Measurements from ENCODE around the gene C4orf50. TPM values are rescaled to one million over a fixed set of nuclear protein-coding genes. Genes with fewer than 3 reads are reported as not detected.

Gene C4orf50
- total and polyA plus RNA-seq, 12 donors, result 0.08 to 1.4 (median 0.56) TPM; not detected in 4

DNA sequence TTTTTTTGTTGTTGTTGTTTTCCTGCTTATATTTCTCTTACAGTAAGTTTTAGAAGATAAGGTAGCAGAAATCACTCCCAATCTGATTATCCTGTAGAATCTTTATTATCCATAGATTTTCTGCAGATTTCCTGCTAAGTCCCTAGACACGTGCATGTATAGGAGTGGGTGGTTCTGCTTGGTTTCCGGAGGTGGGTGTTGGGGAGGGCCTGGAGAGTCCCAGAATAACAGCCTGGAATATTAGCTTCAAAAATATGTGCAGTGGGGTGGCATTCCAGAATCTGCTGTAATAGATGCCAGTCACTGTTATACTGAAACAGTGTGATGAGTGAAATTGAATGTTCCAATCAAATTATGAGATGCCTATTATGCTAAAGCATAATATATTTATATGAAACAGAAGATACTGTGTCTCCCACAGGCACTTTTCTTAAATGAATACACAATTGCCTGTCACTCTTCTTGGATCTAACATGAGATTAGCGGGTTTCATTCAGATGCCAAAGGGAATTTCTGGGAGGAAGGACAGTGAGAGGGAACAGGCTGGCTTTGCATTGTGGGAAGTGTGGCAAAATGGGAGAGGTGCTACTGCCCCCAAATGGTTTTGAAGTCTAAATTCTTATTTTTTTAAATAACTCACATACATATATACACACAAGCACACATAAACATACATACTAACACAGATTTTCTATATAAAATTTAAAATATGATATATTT is 37.6 kb downstream of the C4orf50 start:
- WGBS, 4 donors, result 40 to 64% (median 56%) methylated on average over 3 of the region's 3 CpGs
- Histone ChIP-seq H3K9me3 (replicated peaks in 1 of 3) (peaks cover 0 to 3% (median 0%) of the 10 kb centered on the region in 3 donors), H3K27me3 (no peaks in the 10 kb centered on the region), H3K27ac (no peak overlapping the region), H3K4me3 (no peak overlapping the region), H3K4me1 (replicated peaks in 1 of 2) (no peaks in the 10 kb centered on the region), H3K36me3 (replicated peaks in 1 of 2) (no peaks in the 10 kb centered on the region)
- DNase-seq, result no peak
- TF ChIP-seq, protein P1, sequence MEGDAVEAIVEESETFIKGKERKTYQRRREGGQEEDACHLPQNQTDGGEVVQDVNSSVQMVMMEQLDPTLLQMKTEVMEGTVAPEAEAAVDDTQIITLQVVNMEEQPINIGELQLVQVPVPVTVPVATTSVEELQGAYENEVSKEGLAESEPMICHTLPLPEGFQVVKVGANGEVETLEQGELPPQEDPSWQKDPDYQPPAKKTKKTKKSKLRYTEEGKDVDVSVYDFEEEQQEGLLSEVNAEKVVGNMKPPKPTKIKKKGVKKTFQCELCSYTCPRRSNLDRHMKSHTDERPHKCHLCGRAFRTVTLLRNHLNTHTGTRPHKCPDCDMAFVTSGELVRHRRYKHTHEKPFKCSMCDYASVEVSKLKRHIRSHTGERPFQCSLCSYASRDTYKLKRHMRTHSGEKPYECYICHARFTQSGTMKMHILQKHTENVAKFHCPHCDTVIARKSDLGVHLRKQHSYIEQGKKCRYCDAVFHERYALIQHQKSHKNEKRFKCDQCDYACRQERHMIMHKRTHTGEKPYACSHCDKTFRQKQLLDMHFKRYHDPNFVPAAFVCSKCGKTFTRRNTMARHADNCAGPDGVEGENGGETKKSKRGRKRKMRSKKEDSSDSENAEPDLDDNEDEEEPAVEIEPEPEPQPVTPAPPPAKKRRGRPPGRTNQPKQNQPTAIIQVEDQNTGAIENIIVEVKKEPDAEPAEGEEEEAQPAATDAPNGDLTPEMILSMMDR (IDR thresholded peaks at IDR 0.05), result no peak
- no peak for TF ChIP-seq POLR2A (IDR thresholded peaks at IDR 0.05)
- intact Hi-C loops (cut with DNase I), result no loop called here

DNA sequence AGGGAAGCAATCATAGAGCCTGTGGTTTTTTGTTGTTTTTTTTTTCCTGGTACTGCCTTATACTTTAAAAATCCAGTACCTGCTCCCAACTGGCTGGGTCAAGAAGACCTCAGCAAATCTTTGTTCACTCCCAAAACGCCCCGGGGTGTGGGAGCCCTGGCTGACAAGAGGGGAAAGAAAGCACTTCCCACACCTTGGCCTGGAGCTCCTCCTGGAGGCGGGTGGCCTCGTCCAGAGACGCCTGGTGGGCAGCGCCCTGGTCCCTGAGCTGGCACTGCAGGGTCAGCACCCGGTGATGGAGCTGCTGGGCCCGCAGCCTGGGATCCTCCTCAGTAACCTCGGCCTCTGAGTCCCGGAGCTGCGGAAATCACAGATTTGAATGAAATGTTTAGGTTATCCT is 38.2 kb downstream of the C4orf50 start:
- intact Hi-C loops (cut with DNase I), result no loop called here
- DNase-seq, result peak in 1 of 7 donors; percentile 53
- 18 to 24% (median 19%) methylated on average over 11 of the region's 11 CpGs for WGBS, 4 donors
- H3K27ac ChIP-seq, result no peak overlapping the region
- no peak overlapping the region for H3K4me3 ChIP-seq
- H3K36me3 ChIP-seq (replicated peaks in 1 of 2), result no peaks in the 10 kb centered on the region
- H3K4me1 ChIP-seq (replicated peaks in 1 of 2), result no peaks in the 10 kb centered on the region
- peaks cover 0 to 3% (median 0%) of the 10 kb centered on the region in 3 donors for H3K9me3 ChIP-seq (replicated peaks in 1 of 3)
- TF ChIP-seq POLR2A (IDR thresholded peaks at IDR 0.05), result no peak
- TF ChIP-seq, protein P1 (IDR thresholded peaks at IDR 0.05), result peak in 2 of 6 experiments; percentile 23 to 35
- no peaks in the 10 kb centered on the region for H3K27me3 ChIP-seq

DNA sequence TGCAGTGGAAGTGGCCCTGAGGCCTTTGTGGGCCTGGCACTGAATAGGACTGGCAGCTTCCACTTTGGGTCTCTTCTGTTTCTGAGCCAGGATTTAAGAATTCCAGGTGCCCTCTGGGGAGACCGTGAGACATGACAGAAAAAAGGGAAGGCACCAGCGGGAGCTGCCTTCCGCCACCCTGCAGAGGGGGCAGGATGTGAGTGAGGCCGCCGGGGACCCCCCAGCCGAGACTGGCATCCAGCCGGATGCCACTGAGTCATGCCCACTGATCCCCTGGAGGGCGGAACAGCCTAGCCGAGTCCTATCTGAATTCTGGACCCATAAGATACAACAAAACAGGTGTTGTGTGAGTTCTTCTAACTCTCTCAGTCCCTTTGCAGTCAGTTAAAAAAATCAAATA is 41.3 kb downstream of the C4orf50 start:
- no peaks in the 10 kb centered on the region for H3K4me1 ChIP-seq (replicated peaks in 1 of 2)
- peaks cover 6% of the 10 kb centered on the region for H3K27me3 ChIP-seq
- H3K9me3 ChIP-seq (replicated peaks in 1 of 3), result no peaks in the 10 kb centered on the region
- no peak overlapping the region for H3K4me3 ChIP-seq
- no peak for DNase-seq
- WGBS, 4 donors, result 79 to 85% (median 81%) methylated on average over 6 to 9 of the region's 9 CpGs
- no peaks in the 10 kb centered on the region for H3K36me3 ChIP-seq (replicated peaks in 1 of 2)
- intact Hi-C loops (cut with DNase I), result no loop called here
- no peak for TF ChIP-seq POLR2A (IDR thresholded peaks at IDR 0.05)
- TF ChIP-seq, protein P1 (IDR thresholded peaks at IDR 0.05), result no peak
- no peak overlapping the region for H3K27ac ChIP-seq

DNA sequence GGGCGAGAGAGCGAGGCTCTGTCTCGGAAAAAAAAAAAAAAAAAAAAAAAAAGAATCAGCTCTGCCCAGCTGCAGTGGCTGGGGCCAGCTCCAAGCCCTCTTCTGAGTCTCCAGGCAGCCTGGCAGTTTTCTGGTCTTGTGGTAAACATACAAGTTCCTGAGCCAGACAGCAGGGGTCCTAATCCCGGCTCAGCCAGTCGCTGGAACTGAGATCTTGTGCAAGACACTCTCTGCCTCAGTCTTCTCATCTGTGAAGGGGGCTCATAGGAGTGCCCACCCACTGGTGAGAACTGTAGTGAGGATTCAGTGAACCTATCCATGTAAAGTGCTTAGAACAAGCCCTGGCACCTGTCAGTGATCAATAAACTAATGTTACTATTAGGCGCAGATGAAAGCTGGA is 41.8 kb downstream of the C4orf50 start:
- no peak overlapping the region for H3K4me3 ChIP-seq
- 73 to 93% (median 82%) methylated on average over 6 of the region's 6 CpGs for WGBS, 4 donors
- no peak overlapping the region for H3K27ac ChIP-seq
- intact Hi-C loops (cut with DNase I), result no loop called here
- H3K36me3 ChIP-seq (replicated peaks in 1 of 2), result no peaks in the 10 kb centered on the region
- no peaks in the 10 kb centered on the region for H3K9me3 ChIP-seq (replicated peaks in 1 of 3)
- DNase-seq, result no peak
- H3K4me1 ChIP-seq (replicated peaks in 1 of 2), result no peaks in the 10 kb centered on the region
- no peak for TF ChIP-seq POLR2A (IDR thresholded peaks at IDR 0.05)
- TF ChIP-seq, protein P1 (IDR thresholded peaks at IDR 0.05), result no peak
- H3K27me3 ChIP-seq, result peaks cover 6% of the 10 kb centered on the region
